Hepatic stellate cell (primary cell): ENCODE results near the gene B3GLCT.
A peak's percentile ranks its signal among the peaks of the same experiment; 100 is the strongest.

Experiments
- DNase-seq: peaks from one replicate; pipeline ENCODE4 v3.0.0; 2011; ENCODE audit warnings: low spot score

The B3GLCT gene

GRCh38 chr13:31223640-31224039, 23.9 kb downstream of the B3GLCT start:
- no peak for DNase-seq

- DNase-seq = no peak
Observed at GRCh38 chr13:31224174-31224669, 24.4 kb downstream of the B3GLCT start.

GRCh38 chr13:31224963-31225559, 25.3 kb downstream of the B3GLCT start:
- no peak for DNase-seq

- DNase-seq = no peak
Observed at GRCh38 chr13:31225998-31226675, 26.4 kb downstream of the B3GLCT start.

GRCh38 chr13:31227063-31227462, 27.3 kb downstream of the B3GLCT start:
- DNase-seq = no peak

GRCh38 chr13:31227870-31228269, 28.1 kb downstream of the B3GLCT start:
- DNase-seq = no peak

GRCh38 chr13:31234729-31235128, 35.0 kb downstream of the B3GLCT start:
- peak; percentile 14 for DNase-seq

GRCh38 chr13:31236211-31236786, 36.5 kb downstream of the B3GLCT start:
- peak; percentile 36 for DNase-seq

- no peak for DNase-seq
Observed at GRCh38 chr13:31240921-31241320, 41.1 kb downstream of the B3GLCT start.

- DNase-seq = no peak
Observed at GRCh38 chr13:31242367-31242766, 42.6 kb downstream of the B3GLCT start.

- no peak for DNase-seq
Observed at GRCh38 chr13:31242916-31243315, 43.1 kb downstream of the B3GLCT start.

GRCh38 chr13:31245598-31246373, 46.0 kb downstream of the B3GLCT start:
- no peak for DNase-seq

- DNase-seq = no peak
Observed at GRCh38 chr13:31246918-31247317, 47.1 kb downstream of the B3GLCT start.

- DNase-seq = no peak
Observed at GRCh38 chr13:31248361-31248760, 48.6 kb downstream of the B3GLCT start.

- no peak for DNase-seq
Observed at GRCh38 chr13:31248965-31249539, 49.3 kb downstream of the B3GLCT start.

- DNase-seq = no peak
Observed at GRCh38 chr13:31250435-31250834, 50.7 kb downstream of the B3GLCT start.

- DNase-seq = no peak
Observed at GRCh38 chr13:31261241-31261640, 61.5 kb downstream of the B3GLCT start.

- DNase-seq = no peak
Observed at GRCh38 chr13:31263346-31263745, 63.6 kb downstream of the B3GLCT start.

GRCh38 chr13:31264151-31264550, 64.4 kb downstream of the B3GLCT start:
- no peak for DNase-seq

- no peak for DNase-seq
Observed at GRCh38 chr13:31267126-31267784, 67.5 kb downstream of the B3GLCT start.

- DNase-seq = no peak
Observed at GRCh38 chr13:31274390-31274789, 74.6 kb downstream of the B3GLCT start.

- no peak for DNase-seq
Observed at GRCh38 chr13:31276421-31276820, 76.6 kb downstream of the B3GLCT start.
